ENCODE results near the gene MVD.
"Not testable (repeated sequence)": the region's sequence is repeated elsewhere in the genome, so short reads cannot be mapped to it uniquely, and the experiment has no call there.

Gene MVD

DNA sequence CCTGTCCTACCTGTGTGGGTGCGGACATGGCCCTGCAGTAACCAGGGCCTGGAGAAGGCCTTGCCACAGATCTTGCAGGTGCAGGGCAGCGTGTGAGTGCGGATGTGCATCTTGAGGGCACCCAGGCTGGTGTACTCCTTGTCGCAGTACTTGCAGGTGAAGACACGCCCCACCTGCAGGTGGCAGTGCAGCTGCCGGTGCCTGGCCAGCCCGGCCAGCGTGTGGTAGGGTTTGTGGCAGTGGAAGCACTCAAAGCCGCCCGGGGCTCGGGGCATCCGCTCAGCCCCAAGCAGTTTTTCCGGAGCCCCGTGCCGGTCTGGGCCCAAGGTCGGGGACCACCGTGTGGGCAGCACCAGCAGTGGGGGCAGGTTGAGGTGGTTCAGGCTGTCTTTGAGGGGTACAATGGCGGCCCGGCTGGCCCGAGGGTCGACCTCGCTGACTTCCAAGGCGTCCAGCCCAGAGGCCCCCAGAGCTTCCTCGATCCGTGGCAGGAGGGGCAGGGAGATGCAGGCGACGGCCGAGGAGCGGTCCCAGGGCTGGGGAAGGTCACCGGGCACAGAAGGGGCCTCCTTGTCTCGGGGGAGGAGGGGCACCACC is 18.3 kb upstream of the MVD start:
- peak; percentile 74 for DNase-seq

DNA sequence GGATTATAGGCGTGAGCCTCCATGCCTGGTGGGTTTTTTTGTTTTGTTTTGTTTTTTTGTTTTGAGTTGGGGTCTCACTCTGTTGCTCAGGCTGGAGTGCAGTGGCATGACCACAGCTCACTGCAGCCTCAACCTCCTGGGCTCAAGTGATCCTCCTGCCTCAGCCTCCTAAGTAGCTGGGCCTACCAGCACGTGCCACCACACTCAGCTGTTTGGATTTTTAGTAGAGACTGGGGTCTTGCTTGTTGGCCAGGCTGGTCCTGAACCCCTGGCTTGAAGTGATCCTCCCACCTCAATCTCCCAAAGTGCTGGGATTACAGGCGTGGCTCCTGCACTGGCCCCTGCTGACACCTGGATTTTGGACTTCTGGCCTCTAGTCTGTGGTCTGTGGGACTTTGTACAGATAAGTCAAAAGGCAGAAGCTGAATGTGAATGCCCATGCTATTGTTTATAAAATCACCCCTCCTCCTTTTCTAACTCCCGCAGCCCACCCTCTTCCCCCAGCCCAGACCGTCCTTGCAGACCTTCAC is 17.7 kb upstream of the MVD start:
- no peak for DNase-seq

DNA sequence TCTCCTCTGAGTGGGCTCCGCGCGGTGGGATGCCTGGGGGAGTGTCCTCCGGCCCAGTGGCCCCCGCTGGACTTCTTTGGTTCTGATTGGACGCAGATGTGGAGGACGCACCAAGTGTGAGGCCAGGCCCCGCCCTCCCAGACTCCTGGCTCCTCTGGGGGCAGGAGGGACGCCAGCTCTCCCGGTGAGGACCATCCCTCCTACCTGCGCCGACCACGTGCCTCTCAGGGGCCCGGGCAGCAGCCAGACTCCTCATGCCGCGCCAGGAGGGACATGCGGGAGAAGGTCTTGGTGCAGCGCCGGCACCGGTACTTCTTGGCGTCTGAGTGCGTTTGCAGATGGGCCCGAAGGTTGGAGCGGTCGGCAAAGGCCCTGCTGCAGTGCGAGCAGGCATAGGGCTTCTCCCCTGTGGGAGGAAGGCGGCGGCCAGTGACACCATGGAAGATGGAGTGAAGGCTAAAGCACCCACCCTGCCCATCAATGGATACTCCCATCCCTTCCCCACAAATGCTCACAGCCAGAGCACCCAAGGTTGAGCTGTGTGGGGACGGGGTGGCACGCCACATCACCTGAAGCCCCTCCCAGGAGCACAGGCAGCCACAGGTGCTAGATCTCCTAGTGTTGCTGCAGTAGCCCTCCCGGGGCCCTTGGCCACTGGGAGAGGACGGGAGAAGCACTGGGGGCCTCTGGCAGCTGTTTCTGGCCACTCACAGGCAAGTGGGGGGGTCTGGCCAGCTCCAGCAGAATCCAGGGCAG is 15.5 kb upstream of the MVD start:
- no peak for DNase-seq

DNA sequence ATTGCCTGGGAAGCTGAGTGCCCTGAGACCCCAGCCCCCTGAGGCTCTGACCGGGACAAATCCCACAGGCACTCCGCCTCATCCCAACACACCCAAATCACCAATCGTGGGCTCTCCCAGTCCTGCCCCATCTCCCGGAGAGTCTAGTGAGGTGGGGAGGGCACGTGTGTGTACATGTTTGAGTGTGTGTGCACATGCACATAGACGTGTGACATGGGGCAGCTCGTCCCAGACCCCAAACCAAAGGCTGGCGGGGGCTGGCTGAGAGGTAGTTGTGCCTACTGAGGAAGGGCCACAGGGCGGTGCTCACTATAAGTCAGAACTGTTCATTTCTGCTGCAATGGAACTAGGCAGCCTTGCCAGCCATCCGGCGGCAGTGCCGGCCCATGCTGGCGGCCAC is 14.8 kb upstream of the MVD start:
- DNase-seq: no peak

DNA sequence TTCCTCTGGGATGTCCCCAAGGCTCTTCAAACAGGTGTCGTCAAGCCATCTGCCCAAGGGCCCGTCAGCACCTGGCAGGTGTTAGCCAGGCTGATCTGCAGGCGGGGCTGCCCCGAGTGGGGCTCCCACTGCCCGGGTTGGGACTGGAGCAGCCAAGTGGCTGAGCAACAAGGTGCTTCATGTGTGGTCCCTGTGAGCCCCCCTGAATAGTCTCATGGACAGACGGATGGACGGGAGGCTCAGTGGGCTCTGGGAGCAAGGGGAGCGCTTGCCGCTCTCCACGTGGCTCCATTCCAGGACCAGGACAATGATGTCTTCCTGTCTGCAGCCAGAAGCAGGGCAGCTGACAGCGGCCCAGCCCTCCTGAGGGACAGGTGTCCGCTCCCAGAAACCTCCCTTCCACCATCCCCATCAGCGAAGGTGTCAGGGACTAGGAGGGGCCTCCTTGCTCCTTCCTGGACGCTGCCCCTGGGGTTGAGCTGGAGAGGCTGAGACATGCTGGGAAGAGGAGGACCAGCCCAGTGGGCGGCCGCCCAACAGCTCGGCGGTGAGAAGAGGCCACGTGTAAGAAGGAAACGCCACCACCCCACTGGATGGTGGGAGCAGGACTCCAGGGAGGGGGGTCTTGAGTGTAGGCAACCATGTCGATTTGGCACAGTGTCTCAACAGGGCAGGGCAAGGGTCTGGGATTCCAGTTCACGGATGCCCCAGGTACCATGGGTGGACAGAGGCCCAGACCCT is 13.8 kb upstream of the MVD start:
- DNase-seq: no peak

DNA sequence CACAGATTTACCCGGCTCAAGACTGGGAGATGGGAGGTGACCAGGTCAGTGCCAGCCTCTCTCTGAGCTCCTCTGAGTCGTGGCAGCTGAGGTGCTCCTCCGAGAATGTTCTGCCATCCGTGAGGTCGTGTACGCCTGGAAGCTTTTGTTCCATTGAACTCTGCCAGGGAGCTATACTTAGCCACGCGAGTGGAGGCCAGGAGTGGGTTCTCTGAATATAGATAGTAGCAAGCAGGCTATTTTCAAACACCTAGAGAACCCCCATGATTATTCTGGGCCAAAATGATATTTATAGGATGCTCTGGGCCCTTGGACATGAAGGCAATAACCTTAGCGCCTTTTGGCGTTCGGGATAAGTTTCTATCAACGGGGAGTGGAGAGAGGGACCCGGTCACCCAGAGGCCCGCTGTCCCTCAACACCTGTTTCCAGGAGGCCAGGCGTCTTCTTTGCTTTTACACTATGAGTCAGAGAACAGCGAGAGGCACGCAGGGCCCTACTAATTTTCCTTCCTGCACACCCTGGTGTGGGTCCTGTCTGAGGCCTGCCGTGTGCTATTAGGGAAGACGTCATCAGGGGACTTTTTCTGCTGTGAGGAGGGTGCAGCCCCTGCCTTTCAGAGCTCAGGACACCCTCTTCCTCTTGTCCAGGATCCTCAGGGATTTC is 11.0 kb upstream of the MVD start:
- DNase-seq: no peak

DNA sequence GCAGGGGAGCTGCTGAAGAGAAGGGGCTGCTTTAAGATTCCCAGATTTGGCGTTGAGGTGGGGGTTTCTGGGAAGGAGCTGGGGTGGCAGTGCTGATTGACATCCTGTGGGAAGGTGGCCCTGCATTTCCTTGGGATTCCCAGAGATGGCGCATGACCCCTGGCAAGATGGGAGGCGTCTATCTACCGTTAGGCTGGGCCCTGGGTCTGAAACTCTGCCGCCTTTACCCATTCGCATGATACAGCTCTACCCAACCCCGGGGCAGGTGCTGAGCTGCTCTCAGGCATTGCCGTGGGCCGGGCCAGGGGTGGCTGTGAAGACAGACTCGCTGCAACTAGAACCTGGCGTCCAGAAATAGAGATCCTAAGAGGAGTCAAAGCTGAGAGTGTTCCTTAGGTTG is 9.9 kb upstream of the MVD start:
- DNase-seq: no peak

DNA sequence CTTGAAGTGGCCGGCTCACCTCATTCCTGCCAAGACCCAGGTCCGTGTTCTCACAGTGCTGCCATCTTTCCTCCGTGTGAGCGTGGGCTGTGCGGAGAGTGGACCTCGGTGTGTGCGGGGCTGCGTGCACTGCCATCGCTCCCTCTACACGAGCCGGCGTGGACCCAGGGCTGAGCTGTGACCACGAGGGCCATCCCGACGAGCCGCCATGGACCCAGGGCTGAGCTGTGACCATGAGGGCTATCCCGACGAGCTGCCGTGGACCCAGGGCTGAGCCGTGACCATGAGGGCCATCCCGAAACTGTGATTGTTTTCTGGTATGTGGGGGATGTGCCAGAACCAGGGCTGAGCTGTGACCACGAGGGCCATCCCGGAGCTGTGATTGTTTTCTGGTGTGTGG is 8.9 kb upstream of the MVD start:
- DNase-seq: no peak

DNA sequence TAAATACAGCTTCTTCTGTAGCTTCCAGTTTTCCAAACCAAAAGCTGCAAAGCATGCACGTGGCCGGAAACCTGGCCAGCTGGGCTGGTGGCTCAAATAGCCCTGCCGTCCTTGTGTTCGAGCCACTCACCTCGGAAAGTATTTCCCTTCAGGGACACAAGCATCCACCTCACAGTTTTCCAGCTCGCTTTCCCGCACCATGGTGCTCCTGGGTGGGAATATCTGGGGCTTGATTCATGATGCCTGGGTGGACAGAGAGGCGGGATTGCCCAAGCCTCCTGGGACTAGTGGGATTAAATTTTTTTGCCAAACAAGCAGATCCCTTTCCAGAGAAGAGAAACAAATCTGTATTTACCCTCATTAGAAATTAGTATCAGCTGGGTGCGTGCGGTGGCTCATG is 7.1 kb upstream of the MVD start:
- DNase-seq: no peak

DNA sequence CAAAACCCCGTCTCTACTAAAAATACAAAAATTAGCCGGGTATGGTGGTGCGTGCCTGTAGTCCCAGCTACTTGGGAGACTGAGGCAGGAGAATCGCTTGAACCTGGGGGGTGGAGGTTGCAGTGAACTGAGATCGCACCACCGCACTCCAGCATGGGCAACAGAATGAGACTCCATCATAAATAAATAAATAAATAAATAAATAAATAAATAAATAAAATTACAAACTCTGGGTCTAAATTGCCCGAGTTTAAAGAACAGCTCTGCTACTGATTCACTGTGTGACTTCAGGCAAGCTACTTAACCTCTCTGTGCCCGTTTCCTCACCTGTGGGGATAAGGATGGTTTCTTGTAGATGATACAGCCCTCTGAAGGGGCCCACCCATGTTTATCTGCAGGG is 6.6 kb upstream of the MVD start:
- not testable (repeated sequence) for DNase-seq

DNA sequence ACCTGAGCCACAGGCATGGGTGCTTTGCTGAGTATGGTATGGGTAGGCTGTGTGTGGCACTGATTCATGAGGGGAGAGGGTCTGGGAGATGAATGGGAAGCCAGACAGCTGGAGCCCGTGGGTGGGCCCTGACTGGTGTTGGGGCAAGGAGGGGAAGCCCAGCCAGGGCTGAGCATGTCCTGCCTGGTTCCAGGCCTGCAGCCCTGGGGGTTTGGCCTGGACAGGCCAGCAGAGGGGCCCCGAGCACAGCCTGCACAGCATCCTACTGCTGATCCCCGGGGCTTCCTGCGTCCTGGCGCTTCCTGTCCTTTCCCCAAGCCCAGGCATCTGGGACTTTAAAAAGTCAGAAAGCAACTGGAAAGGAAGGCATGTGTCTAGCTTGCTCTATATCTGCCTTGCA is 4.6 kb upstream of the MVD start:
- DNase-seq: no peak

DNA sequence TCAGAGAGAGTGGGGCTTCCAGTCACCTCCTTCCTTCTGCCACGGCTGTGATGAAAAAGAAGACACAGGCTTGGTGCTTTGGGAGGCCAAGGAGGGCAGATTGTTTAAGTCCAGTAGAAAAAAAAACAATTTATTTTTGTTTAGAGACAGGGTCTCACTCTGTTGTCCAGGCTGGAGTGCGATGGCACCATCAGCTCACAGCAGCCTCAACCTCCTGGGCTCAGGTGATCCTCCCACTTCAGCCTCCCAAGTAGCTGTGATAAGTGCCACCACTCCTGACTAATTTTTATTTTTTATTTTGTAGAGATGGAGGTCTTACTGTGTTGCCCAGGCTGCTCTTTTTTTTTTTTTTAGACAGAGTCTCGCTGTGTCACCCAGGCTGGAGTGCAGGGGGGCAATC is 2.7 kb upstream of the MVD start:
- DNase-seq: no peak

DNA sequence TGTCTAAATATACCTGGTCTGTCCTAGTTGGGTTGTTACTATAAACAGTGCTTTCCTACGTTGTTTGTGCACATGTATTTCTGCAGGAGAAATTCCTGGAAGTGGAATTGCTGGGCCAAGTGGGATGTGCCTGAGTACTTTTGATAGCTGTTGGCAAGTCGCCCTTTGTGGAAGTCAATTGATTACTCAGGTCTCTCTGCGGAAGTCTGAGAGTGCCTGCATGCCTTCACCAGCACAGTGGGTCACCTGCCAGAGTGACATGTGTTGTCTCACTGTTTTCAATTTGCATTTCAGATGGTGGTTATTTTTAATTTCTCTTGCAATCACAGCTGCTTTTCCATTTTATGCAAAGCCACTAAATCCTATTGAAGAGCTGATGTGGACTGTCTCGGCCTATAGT is 2.3 kb upstream of the MVD start:
- DNase-seq: no peak

DNA sequence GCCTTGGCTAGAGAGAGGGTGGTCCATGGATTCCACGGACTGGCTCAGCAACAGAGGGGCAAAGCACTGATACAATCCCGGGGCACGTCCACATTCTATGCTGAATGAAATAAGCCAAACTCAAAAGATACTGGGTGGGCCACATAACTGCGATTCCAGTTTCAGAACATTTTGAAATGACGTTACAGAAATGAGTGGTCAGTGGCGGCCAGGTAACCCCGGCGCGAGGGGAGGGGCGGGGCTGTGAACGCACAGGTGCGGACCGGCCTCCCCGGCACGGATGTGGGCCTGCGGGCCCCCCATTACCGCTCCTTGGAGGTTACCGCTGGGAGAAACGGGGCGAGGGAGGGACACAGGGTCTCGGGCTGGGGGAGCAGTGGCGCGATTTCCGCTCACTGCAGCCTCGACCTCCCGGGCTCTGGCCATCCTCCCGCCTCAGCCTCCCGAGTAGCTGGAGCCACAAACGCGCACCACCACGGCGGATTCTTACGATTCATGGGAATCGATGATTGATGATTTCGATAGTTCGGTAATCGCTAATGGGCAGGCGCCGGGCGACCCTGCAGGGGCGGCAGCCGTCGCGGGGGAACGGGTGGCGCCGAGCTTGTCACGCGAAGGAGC is 559 bp downstream of the MVD start:
- peak; percentile 31 for DNase-seq

DNA sequence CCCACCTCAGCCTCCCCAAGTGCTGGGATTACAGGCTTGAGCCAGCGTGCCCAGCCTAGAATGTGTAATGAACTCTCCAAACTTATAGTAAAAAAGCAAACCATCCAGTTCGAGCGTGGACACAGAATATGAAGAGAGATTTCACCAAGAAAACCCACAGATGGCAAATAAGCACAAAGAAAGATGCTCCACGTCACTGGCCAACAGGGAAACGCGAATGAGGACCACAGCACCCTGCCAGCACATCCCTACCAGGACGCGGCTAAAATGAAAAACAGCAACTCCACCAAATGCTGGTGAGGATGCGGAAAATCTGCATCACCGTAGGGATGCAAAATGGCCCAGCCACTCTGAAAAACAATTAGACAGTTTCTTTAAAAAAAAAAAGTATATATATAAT is 1.4 kb downstream of the MVD start:
- no peak for DNase-seq

DNA sequence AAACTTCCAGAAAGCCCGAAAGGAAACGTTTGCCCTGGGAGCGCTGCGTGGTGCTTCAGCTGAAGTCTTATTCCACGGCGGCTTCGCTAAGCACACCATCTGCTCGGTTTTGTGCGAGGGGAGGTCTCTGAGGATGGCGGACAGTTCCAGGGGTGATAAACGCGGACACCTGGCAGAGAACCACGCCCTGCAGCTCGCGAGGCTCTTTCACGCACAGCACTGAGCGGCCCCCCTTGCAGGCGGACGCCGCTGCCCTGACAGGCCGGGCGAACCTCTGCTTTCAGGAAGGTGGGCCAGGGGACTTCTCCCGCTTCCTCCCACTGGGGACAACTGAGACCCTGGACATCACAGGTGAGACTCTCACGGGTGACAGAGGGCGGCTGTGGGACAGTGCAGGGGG is 3.7 kb downstream of the MVD start:
- DNase-seq: no peak

DNA sequence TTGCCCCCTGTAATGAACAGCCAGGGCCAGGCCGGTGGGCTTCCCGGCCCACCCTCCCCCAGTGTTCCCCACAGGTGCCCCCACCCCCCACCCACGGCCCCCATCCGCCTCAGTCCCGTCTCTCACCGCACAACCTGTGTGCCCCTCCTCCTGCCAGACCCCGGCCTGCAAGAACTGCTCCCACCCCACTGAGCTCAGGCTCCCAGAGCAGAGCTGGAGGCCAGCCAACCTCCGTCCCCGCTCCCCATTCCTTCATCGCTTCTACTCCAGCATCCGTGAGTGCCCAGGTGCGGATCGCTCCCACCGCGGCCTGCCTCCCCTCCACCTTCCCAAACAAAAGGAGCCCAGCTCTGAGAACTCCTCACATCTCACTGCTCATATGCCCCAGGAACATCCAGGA is 4.2 kb downstream of the MVD start:
- DNase-seq: no peak

DNA sequence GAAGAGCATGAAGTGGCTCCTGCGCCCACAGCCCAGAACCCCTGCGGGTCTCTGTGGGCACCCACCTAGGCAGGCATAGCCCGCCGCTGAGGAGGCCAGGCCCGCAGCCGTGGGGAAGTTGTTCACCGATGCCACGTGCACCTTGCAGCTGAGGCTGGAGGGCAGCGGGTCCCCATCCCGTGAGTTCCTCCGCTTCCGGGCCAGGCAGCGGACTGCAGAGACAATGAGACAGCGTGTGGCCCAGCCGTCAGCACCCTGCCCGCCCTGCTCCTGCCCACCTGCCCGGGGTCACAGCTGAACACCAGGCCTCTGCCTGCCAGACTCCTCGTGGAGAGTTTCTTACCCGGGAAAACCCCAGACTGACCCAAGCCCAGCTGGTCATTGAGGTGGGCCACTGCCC is 5.5 kb downstream of the MVD start:
- no peak for DNase-seq

DNA sequence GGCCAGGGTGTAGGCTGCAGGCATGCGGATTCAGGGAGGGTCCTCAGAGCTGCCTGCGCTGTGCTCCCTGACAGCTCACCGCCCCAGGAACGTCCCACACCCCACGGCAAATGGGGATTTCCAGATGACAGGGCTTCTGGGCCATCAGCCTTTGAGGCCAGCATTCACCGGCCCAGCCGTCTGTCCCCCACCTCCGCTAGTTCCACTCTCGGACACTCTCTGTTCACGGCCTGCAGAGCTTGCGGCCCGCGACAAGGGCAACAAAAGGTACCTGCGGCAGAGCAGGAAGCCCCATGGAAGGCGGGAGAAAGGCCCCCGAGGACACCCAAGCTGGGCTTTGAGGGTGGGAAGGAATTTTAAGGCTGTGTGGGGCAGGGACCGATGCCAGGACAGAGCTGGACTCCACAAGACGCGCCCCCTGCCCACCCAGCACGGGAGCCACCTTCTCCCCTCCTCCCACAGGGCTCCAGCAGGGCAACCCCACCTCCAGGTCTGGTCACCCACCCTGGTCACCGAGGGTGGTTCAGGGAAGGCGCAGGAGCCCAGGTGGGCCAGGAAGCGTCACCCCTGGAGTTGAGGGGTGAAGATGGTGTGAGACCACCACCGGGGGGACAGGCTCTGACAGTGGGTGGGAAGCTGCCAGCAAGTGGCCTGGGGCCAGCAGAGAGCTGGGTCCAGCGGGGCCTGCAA is 6.5 kb downstream of the MVD start:
- no peak for DNase-seq

DNA sequence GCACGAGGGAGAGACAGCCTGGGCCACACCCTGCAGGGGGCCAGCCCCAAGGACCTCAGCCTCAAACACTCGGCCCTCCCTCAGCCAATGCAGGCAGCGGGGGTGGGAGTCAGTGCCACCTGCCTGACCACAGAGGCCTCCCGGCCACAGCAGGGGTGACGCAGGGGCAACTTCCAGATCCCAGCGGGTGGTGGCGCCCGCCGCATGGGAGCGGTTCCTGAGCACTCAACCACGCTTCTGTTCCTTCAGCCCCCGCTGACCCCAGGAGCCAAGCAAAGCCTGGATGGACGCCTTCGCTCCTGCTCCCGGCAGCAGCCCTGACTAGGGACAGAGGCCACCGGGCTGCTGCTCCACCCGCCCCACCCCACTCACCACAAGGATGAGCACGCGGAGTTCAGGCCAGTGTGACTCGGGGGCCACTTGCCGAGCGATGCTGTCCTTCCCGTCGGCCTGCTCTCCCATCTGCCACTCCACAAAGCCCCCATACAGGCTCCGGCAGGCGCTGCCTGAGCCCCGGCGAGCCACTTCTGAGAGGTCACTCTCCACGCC is 7.1 kb downstream of the MVD start:
- DNase-seq: no peak

DNA sequence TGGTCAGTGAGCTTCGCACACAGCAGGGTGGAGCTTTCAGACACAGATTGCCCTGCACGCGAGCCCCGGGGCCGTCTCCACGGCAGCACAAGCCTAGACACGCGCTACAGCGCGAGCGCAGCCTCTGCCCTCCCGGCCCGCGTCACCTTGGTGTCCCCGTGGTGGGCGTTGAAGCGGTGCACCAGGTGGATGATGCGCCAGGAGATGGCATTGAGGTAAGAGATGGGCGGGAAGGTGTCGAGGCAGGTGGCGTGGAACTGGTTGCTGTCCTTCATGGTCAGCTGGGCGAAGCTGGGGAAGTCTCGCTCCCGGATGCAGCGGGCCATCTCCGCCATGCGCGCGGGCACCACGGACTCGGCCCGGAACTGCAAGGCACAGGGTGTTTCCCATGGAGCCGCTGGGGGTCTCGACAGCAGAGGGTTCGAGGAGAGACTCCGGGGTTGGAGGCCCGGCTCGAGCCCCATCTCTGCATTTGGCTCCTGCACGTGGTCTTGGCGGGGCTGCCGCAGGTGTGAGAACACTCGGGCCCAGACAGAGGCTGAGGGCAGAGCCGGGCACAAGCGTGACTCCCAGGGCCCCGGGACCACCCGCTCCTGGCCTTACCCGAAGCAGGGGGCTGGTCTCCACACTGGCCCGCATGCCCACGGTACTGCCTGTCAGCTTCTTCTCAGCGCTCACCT is 7.7 kb downstream of the MVD start:
- no peak for DNase-seq
